Liver (tissue), 9 donors: ENCODE results near the gene NFE2L2. TPM values are rescaled to one million over a fixed set of nuclear protein-coding genes. Genes with fewer than 3 reads are reported as not detected.

Experiments used
- DNase-seq: peaks from one replicate; pipeline ENCODE4 v3.0.0-alpha.2; 2017; ENCODE audit warnings: low spot score
- H3K27ac ChIP-seq, 2 donors: one replicate each; pipeline ENCODE4 v1.7.0; 2013; ENCODE audit warnings: inconsistent platforms in 2 of 2, low read length in 2 of 2, control low read depth in 1 of 2, low read depth in 1 of 2, mild to moderate bottlenecking in 1 of 2
- H3K27me3 ChIP-seq, 4 donors: one replicate each; pipeline versions ENCODE4 v1.6.1 to v1.7.0; 2013; ENCODE audit warnings: low read length in 3 of 4, inconsistent platforms in 1 of 4, mild to moderate bottlenecking in 1 of 4, moderate library complexity in 1 of 4; ENCODE audit not compliant: control insufficient read depth in 4 of 4, insufficient read depth in 4 of 4
- H3K36me3 ChIP-seq, 4 donors: one replicate each; pipeline versions ENCODE4 v1.6.1 to v1.7.0; 2013; ENCODE audit warnings: low read length in 3 of 4, mild to moderate bottlenecking in 3 of 4, low read depth in 1 of 4, moderate library complexity in 1 of 4; ENCODE audit not compliant: control insufficient read depth in 4 of 4, insufficient read depth in 3 of 4
- H3K4me1 ChIP-seq, 4 donors: one replicate each; pipeline versions ENCODE4 v1.6.1 to v1.7.0; 2013; ENCODE audit warnings: low read length in 3 of 4, mild to moderate bottlenecking in 3 of 4, moderate library complexity in 1 of 4; ENCODE audit not compliant: control insufficient read depth in 4 of 4, insufficient read depth in 4 of 4
- H3K4me3 ChIP-seq, 3 donors: one replicate each; pipeline versions ENCODE4 v1.6.1 to v1.7.0; 2013; ENCODE audit warnings: low read length in 3 of 3, control low read depth in 1 of 3, low read depth in 1 of 3, mild to moderate bottlenecking in 1 of 3
- H3K9ac ChIP-seq, 2 donors: one replicate each; pipeline ENCODE4 v1.7.0; 2013; ENCODE audit warnings: low read length in 2 of 2, mild to moderate bottlenecking in 2 of 2, moderate library complexity in 2 of 2, control low read depth in 1 of 2, low read depth in 1 of 2
- H3K9me3 ChIP-seq, 4 donors: one replicate each; pipeline versions ENCODE4 v1.6.1 to v1.7.0; 2013; ENCODE audit warnings: low read length in 3 of 4; ENCODE audit not compliant: control insufficient read depth in 4 of 4
- CTCF ChIP-seq: fragments of 150-350 bp; IDR thresholded peaks from 2 replicates; pipeline ENCODE4 v1.5.1; 2017; ENCODE audit warnings: improper control_type of control experiment, low read depth, low read length; ENCODE audit not compliant: missing input control
- EGR1 ChIP-seq, 2 donors: IDR thresholded peaks; 2 replicates each; pipeline ENCODE4 v1.6.1; 2016 to 2018; ENCODE audit warnings: antibody characterized with exemption in 2 of 2, low read depth in 2 of 2
- FOXA1 ChIP-seq: IDR thresholded peaks from 2 replicates; pipeline ENCODE4 v1.6.1; 2016; ENCODE audit warnings: antibody characterized with exemption
- FOXA2 ChIP-seq: IDR thresholded peaks from 2 replicates; pipeline ENCODE4 v1.6.1; 2016; ENCODE audit warnings: antibody characterized with exemption
- GABPA ChIP-seq, 2 donors: IDR thresholded peaks in 1 of 2; conservative IDR thresholded peaks in 1 of 2; 2 replicates each; pipeline ENCODE4 v1.6.1; 2016; ENCODE audit warnings: antibody characterized with exemption in 2 of 2, mild to moderate bottlenecking in 1 of 2, moderate library complexity in 1 of 2
- HNF4A ChIP-seq, 2 donors: conservative IDR thresholded peaks; 2 replicates each; pipeline ENCODE4 v1.6.1; 2016; ENCODE audit warnings: antibody characterized with exemption in 2 of 2, mild to moderate bottlenecking in 2 of 2
- HNF4G ChIP-seq: IDR thresholded peaks from 2 replicates; pipeline ENCODE4 v1.6.1; 2016; ENCODE audit warnings: antibody characterized with exemption
- JUND ChIP-seq, 2 donors: IDR thresholded peaks; 2 replicates each; pipeline ENCODE4 v1.6.1; 2016; ENCODE audit warnings: antibody characterized with exemption in 2 of 2
- NR2F2 ChIP-seq: IDR thresholded peaks from 2 replicates; pipeline ENCODE4 v1.6.1; 2016; ENCODE audit warnings: antibody characterized with exemption
- RAD21 ChIP-seq, 2 donors: IDR thresholded peaks; 2 replicates each; pipeline ENCODE4 v1.6.1; 2016; ENCODE audit warnings: antibody characterized with exemption in 2 of 2, mild to moderate bottlenecking in 2 of 2
- REST ChIP-seq: IDR thresholded peaks from 2 replicates; pipeline ENCODE4 v1.6.1; 2016; ENCODE audit warnings: antibody characterized with exemption, mild to moderate bottlenecking
- RXRA ChIP-seq, 2 donors: IDR thresholded peaks; 2 replicates each; pipeline ENCODE4 v1.6.1; 2017 to 2018; ENCODE audit warnings: antibody characterized with exemption in 2 of 2, mild to moderate bottlenecking in 1 of 2
- SP1 ChIP-seq: IDR thresholded peaks from 2 replicates; pipeline ENCODE4 v1.6.1; 2018; ENCODE audit warnings: antibody characterized with exemption, mild to moderate bottlenecking
- TAF1 ChIP-seq: conservative IDR thresholded peaks from 2 replicates; pipeline ENCODE4 v1.6.1; 2016; ENCODE audit warnings: antibody characterized with exemption, mild to moderate bottlenecking
- YY1 ChIP-seq: IDR thresholded peaks from 2 replicates; pipeline ENCODE4 v1.6.1; 2016; ENCODE audit warnings: antibody characterized with exemption, mild to moderate bottlenecking
- WGBS: extraction: QIAGEN DNeasy Blood & Tissue Kit; methylation state at CpG from one replicate; pipeline ENCODE4 v1.1.7; 2013; 5-methylcytosine and 5-hydroxymethylcytosine counted together
- polyA plus RNA-seq, 2 donors: library from polyadenylated mRNA; stranded (reverse) in 1 of 2; unstranded in 1 of 2; fragments of 200-250 nt in 1 of 2; fragments of >200 nt in 1 of 2; fragmentation: Nextera tagmentation in 1 of 2; extraction: Ambion mirVana in 1 of 2; gene quantifications; one replicate each; pipeline versions ENCODE4 v1.2.1 to v1.2.3, GENCODE V29; 2013 to 2015
- total RNA-seq, 2 donors: library from RNA; depleted of rRNA; stranded (reverse); fragments of >200 nt; gene quantifications; one replicate each; pipeline ENCODE4 v1.2.3, GENCODE V29; 2014
- TF ChIP-seq, protein P1 (sequence below): IDR thresholded peaks from 2 replicates; pipeline ENCODE4 v1.6.1; 2016; ENCODE audit warnings: antibody characterized with exemption
- TF ChIP-seq, protein P2 (sequence below): IDR thresholded peaks from 2 replicates; pipeline ENCODE4 v1.6.1; 2016; ENCODE audit warnings: antibody characterized with exemption
- TF ChIP-seq, protein P3 (sequence below): IDR thresholded peaks from 2 replicates; pipeline ENCODE4 v1.6.1; 2016; ENCODE audit warnings: antibody characterized with exemption
- donor health status: healthy.
- donor health status: healthy.
- donor health status: healthy.
- donor health status: healthy.
- donor health status: healthy.

The NFE2L2 gene
- total RNA-seq (10 to 100 TPM; 22.5 to 31.0 TPM), polyA plus RNA-seq (10 to 100 TPM; 26.8 to 27.4 TPM)

- Histone ChIP-seq H3K9me3 (no peaks in the 10 kb centered on the region), H3K9ac (peak within 1 kb of the TSS; percentile 93 to 95), H3K27ac (peak within 1 kb of the TSS; percentile 99 to 100), H3K36me3 (no peaks in the 10 kb centered on the region), H3K4me3 (peak within 1 kb of the TSS; percentile 68 to 90 (median 73)), H3K27me3 (no peaks in the 10 kb centered on the region), H3K4me1 (peaks cover 11 to 39% (median 21%) of the 10 kb centered on the region in 4 donors)
- WGBS = 1% methylated on average over 66 of the region's 66 CpGs
- DNase-seq = peak; percentile 90
- TF ChIP-seq, protein P1, sequence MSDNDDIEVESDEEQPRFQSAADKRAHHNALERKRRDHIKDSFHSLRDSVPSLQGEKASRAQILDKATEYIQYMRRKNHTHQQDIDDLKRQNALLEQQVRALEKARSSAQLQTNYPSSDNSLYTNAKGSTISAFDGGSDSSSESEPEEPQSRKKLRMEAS = peak; percentile 58
- TF ChIP-seq HNF4A (conservative IDR thresholded peaks at IDR 0.05) = peak; percentile 75 to 78
- TF ChIP-seq CTCF = peak; percentile 9
- TF ChIP-seq, protein P2, sequence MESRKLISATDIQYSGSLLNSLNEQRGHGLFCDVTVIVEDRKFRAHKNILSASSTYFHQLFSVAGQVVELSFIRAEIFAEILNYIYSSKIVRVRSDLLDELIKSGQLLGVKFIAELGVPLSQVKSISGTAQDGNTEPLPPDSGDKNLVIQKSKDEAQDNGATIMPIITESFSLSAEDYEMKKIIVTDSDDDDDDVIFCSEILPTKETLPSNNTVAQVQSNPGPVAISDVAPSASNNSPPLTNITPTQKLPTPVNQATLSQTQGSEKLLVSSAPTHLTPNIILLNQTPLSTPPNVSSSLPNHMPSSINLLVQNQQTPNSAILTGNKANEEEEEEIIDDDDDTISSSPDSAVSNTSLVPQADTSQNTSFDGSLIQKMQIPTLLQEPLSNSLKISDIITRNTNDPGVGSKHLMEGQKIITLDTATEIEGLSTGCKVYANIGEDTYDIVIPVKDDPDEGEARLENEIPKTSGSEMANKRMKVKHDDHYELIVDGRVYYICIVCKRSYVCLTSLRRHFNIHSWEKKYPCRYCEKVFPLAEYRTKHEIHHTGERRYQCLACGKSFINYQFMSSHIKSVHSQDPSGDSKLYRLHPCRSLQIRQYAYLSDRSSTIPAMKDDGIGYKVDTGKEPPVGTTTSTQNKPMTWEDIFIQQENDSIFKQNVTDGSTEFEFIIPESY = peak; percentile 79
- TF ChIP-seq REST = peak; percentile 91
- TF ChIP-seq HNF4G = peak; percentile 42
- peak; percentile 35 to 60 for TF ChIP-seq RAD21 (IDR thresholded peaks at IDR 0.05)
- peak; percentile 95 for TF ChIP-seq YY1
- peak; percentile 88 for TF ChIP-seq SP1
- TF ChIP-seq NR2F2 = no peak
- peak; percentile 33 for TF ChIP-seq FOXA1
- TF ChIP-seq TAF1 = peak; percentile 87
- TF ChIP-seq, protein P3, sequence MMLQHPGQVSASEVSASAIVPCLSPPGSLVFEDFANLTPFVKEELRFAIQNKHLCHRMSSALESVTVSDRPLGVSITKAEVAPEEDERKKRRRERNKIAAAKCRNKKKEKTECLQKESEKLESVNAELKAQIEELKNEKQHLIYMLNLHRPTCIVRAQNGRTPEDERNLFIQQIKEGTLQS = peak; percentile 53
- no peak for TF ChIP-seq GABPA (IDR thresholded peaks at IDR 0.05 in 1 of 2, conservative IDR thresholded peaks at IDR 0.05 in 1 of 2)
- TF ChIP-seq JUND (IDR thresholded peaks at IDR 0.05) = peak in 1 of 2 donors; percentile 60
- no peak for TF ChIP-seq FOXA2
- peak; percentile 88 to 91 for TF ChIP-seq RXRA (IDR thresholded peaks at IDR 0.05)
- peak; percentile 94 to 99 for TF ChIP-seq EGR1 (IDR thresholded peaks at IDR 0.05; ENCODE audit: low read depth in 2 of 2)
These were observed at the start of gene NFE2L2 for GRCh38 chr2:177264693-177265587. Gene NFE2L2, minus strand, starts transcription at chr2:177264727. Its CDS starts 151 bp downstream, at chr2:177264576.
